Pancreas (tissue), 10 donors: ENCODE data around the gene DNAL4. TPM values are rescaled to one million over a fixed set of nuclear protein-coding genes. Genes with fewer than 3 reads are reported as not detected.

ENCODE experiments used
- ATAC-seq, 4 donors: fragments of 200-7000 bp; cut with Tn5 transposase; one replicate each; pipeline versions ENCODE4 v1.8.0 to v1.9.1; 2020; ENCODE audit warnings: mild to moderate bottlenecking in 4 of 4, moderate library complexity in 4 of 4
- DNase-seq, 6 donors: peaks; one replicate each; pipeline ENCODE4 v3.0.0-alpha.2; 2020
- FAIRE-seq: peaks from 2 replicates; lab custom pipeline; 2012; peaks lifted over from hg19 to GRCh38; lab: Jason Lieb, UNC
- H3K27ac ChIP-seq, 4 donors: fragments of 200-600 bp; sonication (generic); 1 replicate in 3 of 4; 2 replicates in 1 of 4; pipeline versions ENCODE4 v1.5.0 to v1.8.0; 2020
- H3K27me3 ChIP-seq, 4 donors: fragments of 200-600 bp; one replicate each; pipeline ENCODE4 v1.8.0; 2021
- H3K36me3 ChIP-seq, 3 donors: fragments of 200-600 bp; sonication (generic) in 1 of 3; one replicate each; pipeline versions ENCODE4 v1.5.0 to v1.8.0; 2020 to 2021
- H3K4me1 ChIP-seq, 3 donors: fragments of 200-600 bp; one replicate each; pipeline ENCODE4 v1.8.0; 2021
- H3K4me3 ChIP-seq, 4 donors: fragments of 200-600 bp; sonication (generic) in 2 of 4; one replicate each; pipeline versions ENCODE4 v1.5.0 to v1.8.0; 2020 to 2021
- H3K9me3 ChIP-seq, 4 donors: fragments of 200-600 bp; one replicate each; pipeline ENCODE4 v1.8.0; 2021
- CTCF ChIP-seq, 4 donors: fragments of 200-600 bp; sonication (generic) in 3 of 4; IDR thresholded peaks; one replicate each; pipeline versions ENCODE4 v1.5.0 to v1.8.0; 2021; ENCODE audit warnings: antibody characterized with exemption in 4 of 4
- WGBS, 2 donors: extraction: QIAGEN DNeasy Blood & Tissue Kit; methylation state at CpG; one replicate each; pipeline ENCODE4 v1.1.7; 2013; 5-methylcytosine and 5-hydroxymethylcytosine counted together
- intact Hi-C, 3 donors: fragments of 100-400 bp; cut with DNase I; formaldehyde crosslinking; loops; one replicate each; pipeline versions ENCODE4 v1.11.1 to v1.14.2; 2022
- polyA plus RNA-seq, 2 donors: library from polyadenylated mRNA; stranded (reverse); fragments of 200-250 nt; gene quantifications; one replicate each; pipeline ENCODE4 v1.2.3, GENCODE V29; 2013
- total RNA-seq, 6 donors: library from RNA; stranded (reverse); fragmentation: NEBNext Ultra II Directional in 4 of 6; extraction: Animal tissue kit (Norgen Biotek cat#: 25700) in 4 of 6; gene quantifications; one replicate each; pipeline versions ENCODE4 v1.2.1 to v1.2.4, GENCODE V29; 2021 to 2023
- donor health status: healthy with polysubstance abuse.
- donor health status: DM: no; HTN: no; CAD: no; lungs with moderate emphysema.
- donor health status: DM: no; HTN: no; CAD: no.
- donor health status: control.
- donor health status: control.
- donor health status: Bipolar disorder and iron deficiency.
- donor health status: DM: yes; HTN: yes; CAD: no.
- donor health status: DM: no; HTN: no; CAD: no.
- donor health status: DM: no; HTN: no; CAD: no.
- donor health status: DM: yes; HTN: yes; CAD: no.

The DNAL4 gene
- total and polyA plus RNA-seq, 8 donors = 7.7 to 16.2 (median 11.1) TPM

DNA sequence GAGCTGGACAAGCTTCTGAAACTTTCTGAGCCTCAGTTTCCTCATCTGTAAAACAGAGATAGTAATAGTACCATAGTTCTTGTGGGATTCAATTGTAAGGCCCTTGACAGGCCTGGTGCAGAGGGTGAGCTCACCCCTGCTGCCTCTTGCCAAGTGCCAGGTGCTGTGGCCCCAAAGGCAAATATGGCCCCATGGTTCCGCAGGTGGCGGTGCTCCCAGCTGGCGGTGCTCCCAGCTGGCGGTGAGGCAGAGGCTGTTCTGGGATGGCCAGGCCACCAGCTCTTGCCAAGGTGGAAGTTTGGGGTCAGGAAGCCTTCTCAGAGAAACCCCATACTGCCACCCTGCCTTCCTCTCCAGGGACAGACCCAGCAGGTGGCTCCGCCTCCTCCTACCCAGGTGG, 41.0 kb upstream of the DNAL4 start:
- intact Hi-C loops = no loop called here
- 76 to 78% methylated on average over 5 of the region's 5 CpGs for WGBS, 2 donors
- DNase-seq = peak in 1 of 6 donors; percentile 29

DNA sequence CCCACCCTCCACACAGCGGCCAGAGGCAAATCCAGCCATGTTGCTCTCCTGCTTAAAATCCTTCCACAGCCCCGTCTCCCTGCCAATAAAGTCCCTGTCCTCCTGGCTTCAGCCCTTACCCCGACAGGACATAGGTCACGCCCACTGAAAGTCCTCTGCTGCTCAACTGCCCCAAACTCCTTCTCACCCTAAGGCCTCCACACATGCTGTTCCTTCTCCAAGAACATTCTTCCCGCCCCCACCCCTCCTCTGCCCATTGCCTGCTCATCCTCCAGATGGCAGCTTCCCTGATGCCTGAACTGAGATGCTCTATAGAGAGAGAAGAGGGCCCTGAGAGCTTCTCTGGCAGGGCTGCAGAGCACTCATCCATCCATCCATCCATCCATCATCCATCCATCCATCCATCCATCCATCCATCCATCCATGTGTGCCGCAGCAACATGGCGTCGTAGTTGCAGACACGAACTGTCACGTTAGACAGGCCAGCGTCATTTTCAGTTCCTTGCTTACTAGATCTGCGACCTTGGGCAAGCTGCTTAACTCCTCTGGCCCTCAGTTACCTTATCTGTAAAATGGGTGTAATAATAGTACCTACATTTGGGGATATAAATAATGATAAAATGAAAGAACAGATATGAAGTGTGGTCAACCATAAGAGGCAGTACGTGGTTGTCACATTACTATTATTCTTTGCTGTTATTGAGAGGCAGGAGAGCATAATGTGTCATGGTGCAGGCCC, 40.4 kb upstream of the DNAL4 start:
- H3K27ac ChIP-seq = no peak overlapping the region
- no peak overlapping the region for H3K4me3 ChIP-seq
- FAIRE-seq = no peak
- no peaks in the 10 kb centered on the region for H3K27me3 ChIP-seq
- 84 to 96% methylated on average over 13 of the region's 13 CpGs for WGBS, 2 donors
- no peaks in the 10 kb centered on the region for H3K36me3 ChIP-seq
- no peaks in the 10 kb centered on the region for H3K9me3 ChIP-seq
- DNase-seq = no peak
- no peak for ATAC-seq
- H3K4me1 ChIP-seq = no peaks in the 10 kb centered on the region
- no peak for TF ChIP-seq CTCF (IDR thresholded peaks at IDR 0.05)
- intact Hi-C loops = no loop called here

More for the DNA sequence above, 41.0 kb upstream of the DNAL4 start:
- Histone ChIP-seq H3K9me3 (no peaks in the 10 kb centered on the region), H3K27me3 (no peaks in the 10 kb centered on the region), H3K4me3 (no peak overlapping the region), H3K36me3 (no peaks in the 10 kb centered on the region), H3K4me1 (no peaks in the 10 kb centered on the region), H3K27ac (no peak overlapping the region)
- peak in 2 of 4 donors; percentile 22 to 42 for ATAC-seq
- no peak for FAIRE-seq
- TF ChIP-seq CTCF (IDR thresholded peaks at IDR 0.05) = no peak

GRCh38 chr22:38833061-38833460, 39.1 kb upstream of the DNAL4 start:
- H3K4me1 ChIP-seq = no peaks in the 10 kb centered on the region
- intact Hi-C loops = no loop called here
- no peak overlapping the region for H3K27ac ChIP-seq
- 75 to 86% methylated on average over 3 of the region's 3 CpGs for WGBS, 2 donors
- no peak overlapping the region for H3K4me3 ChIP-seq
- H3K27me3 ChIP-seq = no peaks in the 10 kb centered on the region
- no peaks in the 10 kb centered on the region for H3K9me3 ChIP-seq
- H3K36me3 ChIP-seq = no peaks in the 10 kb centered on the region
- FAIRE-seq = no peak
- no peak for TF ChIP-seq CTCF (IDR thresholded peaks at IDR 0.05)
- no peak for ATAC-seq
- DNase-seq = no peak

DNA sequence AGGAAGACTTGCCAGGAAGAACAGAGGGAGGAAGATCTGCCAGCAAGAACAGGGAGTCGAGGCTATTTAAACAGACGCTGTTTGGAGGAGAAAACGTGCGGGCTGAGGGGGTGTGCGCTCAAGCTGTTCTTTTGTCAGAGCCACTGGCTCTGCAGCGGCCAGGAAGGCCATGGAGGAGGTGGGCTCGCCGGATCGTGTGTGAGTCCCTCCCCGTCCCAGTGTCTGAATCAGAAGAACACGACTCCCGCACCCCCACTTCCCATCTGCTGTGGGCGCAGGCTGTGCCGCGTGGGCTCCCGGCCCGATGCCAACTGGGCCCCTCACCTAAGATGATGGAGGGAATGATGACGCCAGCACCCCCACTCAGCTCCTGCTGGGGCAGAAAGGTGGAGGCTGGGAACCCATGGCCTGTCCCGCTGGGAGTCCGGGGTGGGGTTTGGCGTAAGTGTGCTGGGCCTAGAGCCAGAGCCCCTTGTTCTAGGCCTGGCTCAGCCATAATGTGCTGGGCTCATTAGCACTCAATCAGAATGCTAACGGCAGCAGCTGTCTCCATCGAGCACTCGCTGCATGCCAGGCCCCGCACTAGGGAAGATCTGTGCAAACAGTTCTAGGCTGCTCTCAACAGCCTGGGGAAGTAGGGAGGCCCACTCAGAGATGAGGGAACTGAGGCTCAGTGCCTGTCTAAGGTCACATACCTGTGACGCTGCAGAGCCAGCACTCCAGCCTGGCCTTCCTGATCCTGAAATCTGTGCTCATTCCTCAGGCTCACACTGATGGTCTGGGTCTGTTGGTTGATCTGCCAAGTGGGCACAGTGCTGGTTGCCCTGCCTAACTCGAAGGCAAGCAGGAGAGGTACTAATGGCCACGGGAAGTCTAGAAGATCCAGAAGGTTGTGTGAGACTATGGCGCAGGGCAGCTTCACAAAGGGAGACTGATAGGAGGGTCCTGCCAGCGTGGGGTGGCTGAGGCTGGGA, 38.3 kb upstream of the DNAL4 start:
- TF ChIP-seq CTCF (IDR thresholded peaks at IDR 0.05) = no peak
- peak in 1 of 4 donors; percentile 40 for ATAC-seq
- Histone ChIP-seq H3K27ac (no peak overlapping the region), H3K36me3 (no peaks in the 10 kb centered on the region), H3K4me3 (no peak overlapping the region), H3K9me3 (no peaks in the 10 kb centered on the region), H3K4me1 (no peaks in the 10 kb centered on the region), H3K27me3 (no peaks in the 10 kb centered on the region)
- intact Hi-C loops = no loop called here
- WGBS, 2 donors = 86 to 87% methylated on average over 30 of the region's 30 CpGs
- peak in 1 of 6 donors; percentile 49 for DNase-seq
- no peak for FAIRE-seq
